ENCODE results near the gene UBQLN3. TPM values are rescaled to one million over a fixed set of nuclear protein-coding genes. Genes with fewer than 3 reads are reported as not detected.

Gene UBQLN3
- under 1 TPM in 2 of 4 donors, not detected in 2; 0.64 to 0.75 TPM for total RNA-seq

DNA sequence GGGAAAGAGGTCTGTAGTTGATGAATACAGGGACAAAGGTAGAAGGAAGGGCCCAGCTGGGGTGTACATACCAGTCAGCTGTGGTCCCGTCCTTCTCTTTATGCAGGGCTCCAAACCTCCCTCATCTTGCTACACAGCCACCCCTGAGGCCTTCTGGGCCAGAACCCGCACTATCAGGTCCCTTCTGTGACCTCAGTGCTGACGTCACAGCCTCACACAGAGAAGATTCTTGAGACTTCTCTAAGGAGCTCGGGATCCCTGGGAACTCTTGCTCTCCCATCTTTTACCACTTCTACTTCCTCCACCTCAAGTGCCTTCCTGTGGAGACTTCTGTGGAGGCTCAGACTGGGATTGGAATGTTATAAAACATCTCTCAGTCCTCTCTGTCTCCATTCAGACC lies at the start of gene UBQLN3:
Gene UBQLN3, minus strand, starts transcription at position 155 of the 400 bp plus-strand sequence. CDS start 399 bp downstream, outside the sequence.
- intact Hi-C loops (cut with DNase I; ENCODE audit: low total_unique reads) (no loop called here), in situ Hi-C loops (cut with MboI; ENCODE audit: low pct_ligation_motif_present in 1 of 4, low pct_unique_long_range_greater_than_20kb in 1 of 4, low sequenced_read_pairs in 3 of 4) (no loop called here)
- H3K36me3 ChIP-seq: no peaks in the 10 kb centered on the region
- H3K4me3 ChIP-seq: no peak within 1 kb of the TSS
- WGBS, 2 donors (ENCODE audit: low coverage in 1 of 2): 35 to 86% methylated on average over 2 to 4 of the region's 4 CpGs
- no peaks in the 10 kb centered on the region for H3K9me3 ChIP-seq
- H3K27ac ChIP-seq: no peak within 1 kb of the TSS
- no peak for DNase-seq
- H3K4me1 ChIP-seq: no peaks in the 10 kb centered on the region
- TF ChIP-seq POLR2AphosphoS5 (IDR thresholded peaks at IDR 0.05) (no peak), POLR2A (IDR thresholded peaks at IDR 0.05) (no peak), EP300 (IDR thresholded peaks at IDR 0.05; ENCODE audit: low read depth) (no peak), CTCF (IDR thresholded peaks at IDR 0.05) (no peak)
- no peaks in the 10 kb centered on the region for H3K27me3 ChIP-seq

- no peaks in the 10 kb centered on the region for H3K27me3 ChIP-seq
- intact Hi-C loops (cut with DNase I; ENCODE audit: low total_unique reads): no loop called here
- in situ Hi-C loops (cut with MboI; ENCODE audit: low pct_ligation_motif_present in 1 of 4, low pct_unique_long_range_greater_than_20kb in 1 of 4, low sequenced_read_pairs in 3 of 4): no loop called here
- H3K27ac ChIP-seq: no peak overlapping the region
- DNase-seq: no peak
- H3K36me3 ChIP-seq: no peaks in the 10 kb centered on the region
- H3K4me3 ChIP-seq: no peak overlapping the region
- TF ChIP-seq POLR2AphosphoS5 (IDR thresholded peaks at IDR 0.05) (no peak), EP300 (IDR thresholded peaks at IDR 0.05; ENCODE audit: low read depth) (no peak), POLR2A (IDR thresholded peaks at IDR 0.05) (no peak)
- H3K9me3 ChIP-seq: no peaks in the 10 kb centered on the region
- 58 to 85% methylated on average over 3 of the region's 3 CpGs for WGBS, 2 donors (ENCODE audit: low coverage in 1 of 2)
- H3K4me1 ChIP-seq: no peaks in the 10 kb centered on the region
Observed at GRCh38 chr11:5557751-5558150, 48.0 kb upstream of the UBQLN3 start.

DNA sequence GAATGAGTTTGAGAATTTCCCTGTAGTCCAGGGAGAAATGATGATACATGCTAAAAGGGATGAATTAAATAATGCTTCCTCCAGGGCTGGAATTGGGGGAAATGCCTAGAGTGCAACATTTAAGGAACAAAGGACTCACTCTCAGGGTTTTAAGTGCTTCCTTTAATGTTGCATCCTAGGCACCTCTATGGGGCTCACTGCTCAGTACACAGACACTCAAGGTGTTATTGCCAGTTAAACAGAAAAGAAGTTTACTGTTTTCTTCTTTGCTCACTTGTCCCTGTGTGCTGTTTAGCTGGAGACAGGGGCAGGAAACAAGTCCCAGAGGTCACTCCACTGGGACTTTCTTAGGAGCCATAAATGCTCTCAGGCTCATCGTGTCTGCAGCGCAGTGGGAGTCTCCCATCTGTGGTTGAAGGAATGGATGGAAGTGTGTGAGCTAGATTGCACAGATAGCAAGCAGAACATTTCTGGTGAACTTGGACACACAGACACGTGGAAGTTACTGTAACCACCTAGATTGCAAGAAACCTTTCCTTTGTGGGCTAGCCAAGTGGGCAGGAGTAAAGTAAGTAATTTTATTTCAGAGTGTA lies 46.9 kb upstream of the UBQLN3 start:
- Histone ChIP-seq H3K4me1 (no peaks in the 10 kb centered on the region), H3K27me3 (no peaks in the 10 kb centered on the region), H3K27ac (no peak overlapping the region), H3K36me3 (no peaks in the 10 kb centered on the region), H3K9me3 (no peaks in the 10 kb centered on the region), H3K4me3 (no peak overlapping the region)
- DNase-seq: no peak
- TF ChIP-seq POLR2A (IDR thresholded peaks at IDR 0.05): no peak
- TF ChIP-seq CTCF (IDR thresholded peaks at IDR 0.05): no peak
- TF ChIP-seq POLR2AphosphoS5 (IDR thresholded peaks at IDR 0.05): no peak
- TF ChIP-seq EP300 (IDR thresholded peaks at IDR 0.05; ENCODE audit: low read depth): no peak
- intact Hi-C loops (cut with DNase I; ENCODE audit: low total_unique reads): no loop called here
- in situ Hi-C loops (cut with MboI; ENCODE audit: low pct_ligation_motif_present in 1 of 4, low pct_unique_long_range_greater_than_20kb in 1 of 4, low sequenced_read_pairs in 3 of 4): no loop called here
- WGBS, 2 donors (ENCODE audit: low coverage in 1 of 2): 34 to 58% methylated on average over 3 of the region's 3 CpGs

DNA sequence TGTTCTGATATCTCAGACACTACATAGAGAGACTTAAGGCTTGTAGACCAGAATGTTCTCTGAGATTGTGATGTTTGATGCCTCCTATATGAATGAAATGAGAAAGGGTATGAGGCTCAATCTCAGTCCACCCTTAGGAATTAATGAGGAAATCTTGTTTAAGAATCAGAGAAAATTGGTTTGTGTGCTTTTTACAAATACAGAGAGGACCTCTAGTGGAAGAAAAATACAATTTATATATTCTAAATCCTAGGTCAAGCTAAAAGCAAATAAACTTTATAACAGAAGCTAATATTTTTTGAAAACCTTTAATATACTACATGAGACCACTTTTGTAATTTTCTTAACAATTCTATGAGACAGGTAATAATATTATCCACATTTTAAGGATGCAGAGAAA lies 43.6 kb upstream of the UBQLN3 start:
- Histone ChIP-seq H3K27me3 (no peaks in the 10 kb centered on the region), H3K9me3 (no peaks in the 10 kb centered on the region), H3K27ac (no peak overlapping the region), H3K36me3 (no peaks in the 10 kb centered on the region), H3K4me1 (no peaks in the 10 kb centered on the region), H3K4me3 (no peak overlapping the region)
- intact Hi-C loops (cut with DNase I; ENCODE audit: low total_unique reads) (no loop called here), in situ Hi-C loops (cut with MboI; ENCODE audit: low pct_ligation_motif_present in 1 of 4, low pct_unique_long_range_greater_than_20kb in 1 of 4, low sequenced_read_pairs in 3 of 4) (no loop called here)
- DNase-seq: no peak
- TF ChIP-seq EP300 (IDR thresholded peaks at IDR 0.05; ENCODE audit: low read depth): no peak
- TF ChIP-seq POLR2A (IDR thresholded peaks at IDR 0.05): no peak

DNA sequence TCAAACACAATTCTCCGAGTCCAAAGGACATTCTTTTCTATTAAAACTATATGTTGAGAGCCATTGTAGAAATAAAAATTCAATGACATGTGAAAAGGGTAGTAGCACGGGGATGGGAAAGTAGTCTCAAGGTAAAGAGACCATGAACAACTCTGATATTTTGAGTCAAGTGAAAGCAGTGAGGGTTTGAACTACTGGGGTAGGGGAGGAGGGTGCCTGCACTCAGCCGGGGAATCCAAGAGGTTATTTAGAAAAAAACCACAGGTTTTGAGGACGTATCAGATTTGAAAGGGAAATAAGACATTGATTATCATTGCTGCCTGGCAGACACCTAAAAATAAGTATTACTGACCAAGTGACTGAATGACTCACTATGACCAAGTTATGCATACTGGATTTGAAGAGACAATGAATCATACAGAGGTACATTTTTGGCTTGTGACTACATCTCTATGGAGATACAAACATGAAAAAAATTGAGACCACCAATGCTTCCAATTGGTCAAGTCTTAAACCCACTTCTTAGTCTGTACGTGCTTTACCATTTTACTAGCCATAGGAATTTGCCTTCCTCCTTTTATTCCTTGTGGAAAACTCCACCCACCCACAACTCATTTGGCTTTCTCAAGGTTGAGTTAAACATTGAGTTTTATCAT lies 40.8 kb upstream of the UBQLN3 start:
- DNase-seq: no peak
- 64 to 73% methylated on average over 5 of the region's 5 CpGs for WGBS, 2 donors (ENCODE audit: low coverage in 1 of 2)
- Histone ChIP-seq H3K9me3 (no peaks in the 10 kb centered on the region), H3K27me3 (no peaks in the 10 kb centered on the region), H3K36me3 (no peaks in the 10 kb centered on the region), H3K4me3 (no peak overlapping the region), H3K27ac (no peak overlapping the region), H3K4me1 (no peaks in the 10 kb centered on the region)
- intact Hi-C loops (cut with DNase I; ENCODE audit: low total_unique reads) (no loop called here), in situ Hi-C loops (cut with MboI; ENCODE audit: low pct_ligation_motif_present in 1 of 4, low pct_unique_long_range_greater_than_20kb in 1 of 4, low sequenced_read_pairs in 3 of 4) (no loop called here)
- TF ChIP-seq POLR2A (IDR thresholded peaks at IDR 0.05) (no peak), EP300 (IDR thresholded peaks at IDR 0.05; ENCODE audit: low read depth) (no peak), CTCF (IDR thresholded peaks at IDR 0.05) (no peak), POLR2AphosphoS5 (IDR thresholded peaks at IDR 0.05) (no peak)
